ENCODE data around the gene RIMBP2.

Gene RIMBP2

GRCh38 chr12:130571734-130572133, 144.4 kb downstream of the RIMBP2 start:
- no peak overlapping the region for H3K4me3 ChIP-seq (ENCODE audit: low read depth, low read length)
- no peak for TF ChIP-seq CTCF (IDR thresholded peaks at IDR 0.05; ENCODE audit: control insufficient read depth, extremely low read depth, insufficient read depth)
- no peak for DNase-seq (ENCODE audit: low read depth)

- no peak for TF ChIP-seq CTCF (IDR thresholded peaks at IDR 0.05; ENCODE audit: control insufficient read depth, extremely low read depth, insufficient read depth)
- no peak overlapping the region for H3K4me3 ChIP-seq (ENCODE audit: low read depth, low read length)
- DNase-seq (ENCODE audit: low read depth) = no peak
Measured at GRCh38 chr12:130571089-130571488, 145.0 kb downstream of the RIMBP2 start.

DNA sequence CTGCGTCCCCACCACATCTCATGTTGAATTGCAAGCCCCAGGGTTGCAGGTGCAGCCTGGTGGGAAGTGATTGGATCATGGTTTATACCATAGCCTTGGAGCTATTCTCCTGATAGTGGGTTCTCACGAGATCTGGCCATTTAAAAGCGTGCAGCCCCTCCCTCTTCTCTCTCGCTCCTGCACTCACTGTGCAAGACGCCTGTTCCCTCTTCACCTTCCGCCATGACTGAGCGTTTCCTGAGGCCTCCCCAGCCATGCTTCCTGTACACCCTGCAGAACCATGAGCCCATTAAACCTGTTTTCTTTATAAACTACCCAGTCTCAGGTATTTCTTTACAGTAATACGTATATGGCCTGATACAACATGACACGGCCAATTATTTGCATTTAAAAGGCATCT, 146.6 kb downstream of the RIMBP2 start:
- DNase-seq (ENCODE audit: low read depth) = no peak
- no peak for TF ChIP-seq CTCF (IDR thresholded peaks at IDR 0.05; ENCODE audit: control insufficient read depth, extremely low read depth, insufficient read depth)
- H3K4me3 ChIP-seq (ENCODE audit: low read depth, low read length) = no peak overlapping the region

- no peak for DNase-seq (ENCODE audit: low read depth)
- TF ChIP-seq CTCF (IDR thresholded peaks at IDR 0.05; ENCODE audit: control insufficient read depth, extremely low read depth, insufficient read depth) = no peak
- no peak overlapping the region for H3K4me3 ChIP-seq (ENCODE audit: low read depth, low read length)
Measured at GRCh38 chr12:130568501-130568900, 147.6 kb downstream of the RIMBP2 start.

DNA sequence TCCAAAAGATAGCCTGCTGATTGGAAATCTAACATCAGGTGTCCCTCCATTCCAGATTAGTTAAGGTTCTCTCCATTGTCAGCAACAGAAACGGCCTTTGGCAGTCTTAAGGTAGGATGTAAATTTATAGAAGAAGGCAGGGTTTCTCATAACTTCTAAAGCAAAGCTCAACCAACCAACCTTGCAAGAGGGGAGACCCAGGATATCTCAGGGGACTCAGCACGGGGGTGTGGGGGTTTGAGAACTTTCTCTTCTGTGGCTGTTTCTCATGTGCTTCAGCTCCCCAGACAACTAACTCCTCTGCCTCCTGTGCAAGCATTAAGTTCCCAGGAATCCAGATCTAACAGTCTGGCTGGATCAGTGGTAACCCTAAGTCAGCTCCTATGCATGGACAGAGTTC, 148.1 kb downstream of the RIMBP2 start:
- no peak for TF ChIP-seq CTCF (IDR thresholded peaks at IDR 0.05; ENCODE audit: control insufficient read depth, extremely low read depth, insufficient read depth)
- no peak overlapping the region for H3K4me3 ChIP-seq (ENCODE audit: low read depth, low read length)
- DNase-seq (ENCODE audit: low read depth) = no peak

DNA sequence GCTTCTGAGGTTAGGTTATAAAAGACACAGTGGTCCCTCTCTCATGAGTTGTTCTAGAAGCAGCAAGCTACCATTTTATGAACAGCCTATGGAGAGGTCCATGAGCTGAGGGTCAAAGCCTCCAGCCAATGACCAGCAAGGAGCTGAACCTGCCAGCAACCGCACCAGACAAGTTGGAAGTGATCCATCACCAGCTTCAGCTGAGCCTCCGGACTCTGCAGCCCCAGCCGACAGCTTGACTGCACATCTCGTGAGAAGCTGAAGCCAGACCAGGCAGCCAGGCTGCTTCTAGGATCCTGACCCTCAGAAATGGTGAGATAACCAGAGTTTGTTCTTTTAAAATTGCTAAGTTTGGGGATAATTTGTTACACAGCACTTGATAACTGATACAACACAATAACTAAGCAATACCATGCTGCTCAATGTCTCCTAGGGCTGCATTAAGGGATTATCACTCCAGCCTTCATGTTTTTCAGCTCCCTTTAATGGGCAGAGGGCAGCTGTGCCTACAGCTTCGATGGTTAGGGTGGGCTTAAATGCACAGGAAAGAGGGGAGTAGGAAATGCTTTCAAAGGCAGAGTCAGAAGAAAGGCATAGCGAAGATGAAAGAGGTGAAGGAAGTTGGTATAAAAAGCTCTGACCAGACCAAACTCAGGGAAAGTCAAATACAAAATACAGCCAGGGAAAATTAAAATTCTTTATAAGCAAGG, 149.5 kb downstream of the RIMBP2 start:
- no peak overlapping the region for H3K4me3 ChIP-seq (ENCODE audit: low read depth, low read length)
- TF ChIP-seq CTCF (IDR thresholded peaks at IDR 0.05; ENCODE audit: control insufficient read depth, extremely low read depth, insufficient read depth) = no peak
- DNase-seq (ENCODE audit: low read depth) = no peak

- H3K4me3 ChIP-seq (ENCODE audit: low read depth, low read length) = no peak overlapping the region
- no peak for TF ChIP-seq CTCF (IDR thresholded peaks at IDR 0.05; ENCODE audit: control insufficient read depth, extremely low read depth, insufficient read depth)
- DNase-seq (ENCODE audit: low read depth) = no peak
Measured at GRCh38 chr12:130565189-130565588, 150.9 kb downstream of the RIMBP2 start.

All from LNCaP clone FGC (cell line).